HepG2 (cell line): ENCODE measurements around the gene SLC35F1. TPM values are rescaled to one million over a fixed set of nuclear protein-coding genes. Genes with fewer than 3 reads are reported as not detected.

Experiments used
- ATAC-seq: fragments of 200-7000 bp; cut with Tn5 transposase; 3 replicates; pipeline ENCODE4 v1.9.1; 2020; ENCODE audit warnings: mild to moderate bottlenecking, moderate library complexity
- BruUV-seq: library from RNA; stranded (reverse); fragments of 400-500 nt; replicated peaks from 2 replicates; lab custom pipeline; 2021; lab: Mats Ljungman, UMichigan
- CTCF ChIA-PET: fragments of 300-600 bp; formaldehyde crosslinking; extraction: SDS; loops from one replicate; lab custom pipeline; 2021; ENCODE audit warnings: low total read pairs, inconsistent platforms, low intra/inter-chr PET ratio; lab: Yijun Ruan, JAX
- POLR2A ChIA-PET: fragments of 350-600 bp; sonication (Branson Sonifier 250); formaldehyde crosslinking; loops from one replicate; lab custom pipeline; 2020; ENCODE audit warnings: antibody characterized with exemption, inconsistent platforms; lab: Yijun Ruan, JAX
- DNase-seq: peaks from one replicate; pipeline ENCODE4 v3.0.0-alpha.2; 2015; ENCODE audit warnings: low spot score
- FAIRE-seq: peaks from 3 replicates; lab custom pipeline; 2011; peaks lifted over from hg19 to GRCh38; lab: Jason Lieb, UNC
- H2AFZ ChIP-seq: one replicate; pipeline ENCODE4 v1.6.1; 2011; ENCODE audit warnings: low read length, inconsistent platforms
- H3K27ac ChIP-seq: fragments of 300-600 bp; 3 replicates; pipeline ENCODE4 v1.8.0; 2011; ENCODE audit warnings: mixed run types, mild to moderate bottlenecking, mixed read lengths, low read length, inconsistent platforms; ENCODE audit not compliant: insufficient read depth; ENCODE audit errors: extremely low read length
- H3K27me3 ChIP-seq, 2 experiments: fragments of 200-600 bp in 1 of 2; 2 replicates in 1 of 2; 3 replicates in 1 of 2; pipeline versions ENCODE4 v1.6.0 to v1.8.0; 2011; ENCODE audit warnings: low read length in 2 of 2, mild to moderate bottlenecking in 2 of 2, moderate library complexity in 2 of 2, inconsistent platforms in 1 of 2; ENCODE audit not compliant: insufficient read depth in 2 of 2, control insufficient read depth in 1 of 2
- H3K36me3 ChIP-seq, 2 experiments: fragments of 200-600 bp in 1 of 2; replicated peaks in 1 of 2; 2 replicates in 1 of 2; 3 replicates in 1 of 2; pipeline versions ENCODE4 v1.5.1 to v1.8.0; 2011; ENCODE audit warnings: low read length in 2 of 2, inconsistent platforms in 1 of 2; ENCODE audit not compliant: insufficient read depth in 2 of 2, control insufficient read depth in 1 of 2
- H3K4me1 ChIP-seq: 2 replicates; pipeline ENCODE4 v1.5.1; 2012; ENCODE audit warnings: low read length, inconsistent platforms; ENCODE audit not compliant: insufficient read depth
- H3K4me2 ChIP-seq: 2 replicates; pipeline ENCODE4 v1.6.0; 2011; ENCODE audit warnings: low read depth, low read length, inconsistent platforms
- H3K4me3 ChIP-seq, 3 experiments: fragments of 200-600 bp in 1 of 3; sonication (generic), shearing (Covaris generic) in 1 of 3; replicated peaks in 1 of 3; 2 replicates each; pipeline ENCODE4 v1.5.1; 2011 to 2016; ENCODE audit warnings: low read length in 3 of 3, inconsistent platforms in 2 of 3, low read depth in 2 of 3, mild to moderate bottlenecking in 2 of 3, control low read depth in 1 of 3, mixed read lengths in 1 of 3; ENCODE audit not compliant: insufficient read depth in 1 of 3
- H3K79me2 ChIP-seq: one replicate; pipeline ENCODE4 v1.6.1; 2011; ENCODE audit warnings: low read length, inconsistent platforms; ENCODE audit not compliant: insufficient read depth
- H3K9ac ChIP-seq: 2 replicates; pipeline ENCODE4 v1.6.0; 2011; ENCODE audit warnings: mild to moderate bottlenecking, low read depth, low read length, inconsistent platforms; ENCODE audit not compliant: insufficient read depth
- H3K9me3 ChIP-seq: 2 replicates; pipeline ENCODE4 v1.5.1; 2012; ENCODE audit warnings: mild to moderate bottlenecking, low read length
- H4K20me1 ChIP-seq: 2 replicates; pipeline ENCODE4 v1.6.0; 2011; ENCODE audit warnings: inconsistent platforms, mild to moderate bottlenecking, low read length, moderate library complexity; ENCODE audit not compliant: insufficient read depth
- AHR ChIP-seq: IDR thresholded peaks from 2 replicates; pipeline ENCODE4 v1.6.1; 2018; ENCODE audit warnings: missing genetic modification reagents, missing compliant biosample characterization
- ATF1 ChIP-seq: IDR thresholded peaks from 2 replicates; pipeline ENCODE4 v1.6.1; 2016; ENCODE audit warnings: mild to moderate bottlenecking, control low read depth
- GABPA ChIP-seq, 2 experiments: IDR thresholded peaks; 2 replicates each; pipeline ENCODE4 v1.6.1; 2011 to 2016; ENCODE audit warnings: low read depth in 2 of 2, low read length in 1 of 2, missing biosample characterization in 1 of 2, missing genetic modification characterization in 1 of 2
- HNRNPUL1 ChIP-seq: fragments of 200-400 bp; formaldehyde crosslinking; IDR thresholded peaks from 2 replicates; pipeline ENCODE4 v1.6.1; 2017; ENCODE audit warnings: low read depth, mild to moderate bottlenecking, low read length, moderate library complexity
- IKZF4 ChIP-seq: sonication (generic); formaldehyde crosslinking; IDR thresholded peaks from 2 replicates; pipeline ENCODE4 v1.5.1; 2020; ENCODE audit warnings: borderline replicate concordance, mild to moderate bottlenecking, low read depth, missing genetic modification reagents; ENCODE audit errors: not compliant biosample characterization
- KLF6 ChIP-seq: IDR thresholded peaks from 2 replicates; pipeline ENCODE4 v1.8.0; 2016; ENCODE audit warnings: missing biosample characterization, missing genetic modification reagents
- NFKB2 ChIP-seq: sonication (generic); formaldehyde crosslinking; IDR thresholded peaks from 2 replicates; pipeline ENCODE4 v1.4.0; 2020; ENCODE audit warnings: missing genetic modification reagents, borderline replicate concordance
- POLR2AphosphoS2 ChIP-seq: IDR thresholded peaks from 2 replicates; pipeline ENCODE4 v1.6.1; 2011; ENCODE audit warnings: low read depth, low read length, improper control_type of control experiment
- SIX1 ChIP-seq: sonication (generic); formaldehyde crosslinking; IDR thresholded peaks from 2 replicates; pipeline ENCODE4 v1.4.0; 2020; ENCODE audit warnings: missing genetic modification reagents, borderline replicate concordance
- SUZ12 ChIP-seq: fragments of 150-350 bp; IDR thresholded peaks from 2 replicates; pipeline ENCODE4 v1.6.1; 2014; ENCODE audit warnings: low read depth, low read length
- ZNF124 ChIP-seq: sonication (generic); formaldehyde crosslinking; IDR thresholded peaks from 2 replicates; pipeline ENCODE4 v1.4.0; 2020; ENCODE audit warnings: missing genetic modification reagents
- ZNF232 ChIP-seq: sonication (generic); formaldehyde crosslinking; IDR thresholded peaks from 2 replicates; pipeline ENCODE4 v1.4.0; 2020; ENCODE audit warnings: missing genetic modification reagents, borderline replicate concordance
- ZNF496 ChIP-seq: sonication (generic); formaldehyde crosslinking; IDR thresholded peaks from 2 replicates; pipeline ENCODE4 v1.8.1; 2023; ENCODE audit warnings: mild to moderate bottlenecking, moderate library complexity, missing genetic modification reagents; ENCODE audit not compliant: insufficient replicate concordance
- ZNF530 ChIP-seq: sonication (generic); formaldehyde crosslinking; IDR thresholded peaks from 2 replicates; pipeline ENCODE4 v1.5.0; 2020; ENCODE audit warnings: low read depth, mild to moderate bottlenecking, missing genetic modification reagents
- ZNF557 ChIP-seq: sonication (generic); formaldehyde crosslinking; IDR thresholded peaks from 2 replicates; pipeline ENCODE4 v1.4.0; 2020; ENCODE audit warnings: missing genetic modification reagents
- WGBS: methylation state at CpG from one replicate; pipeline ENCODE4 v1.1.6; 2017; ENCODE audit warnings: low lambda C conversion rate; 5-methylcytosine and 5-hydroxymethylcytosine counted together
- in situ Hi-C: cut with HindIII; loops from 2 replicates; pipeline ENCODE4 v1.10.0; 2017; ENCODE audit warnings: low pct_unique_long_range_greater_than_20kb; ENCODE audit not compliant: extremely low pct_ligation_motif_present
- intact Hi-C: fragments of 100-400 bp; cut with micrococcal nuclease; formaldehyde crosslinking; loops from one replicate; pipeline ENCODE4 v1.10.0; 2022; ENCODE audit not compliant: unreplicated experiment
- polyA plus RNA-seq, 8 experiments: library from polyadenylated mRNA; depleted of rRNA in 3 of 8; stranded (reverse) in 7 of 8; unstranded in 1 of 8; fragments of >200 nt; fragmentation: Illumina TruSeq in 4 of 8; extraction: Trizol in 4 of 8; gene quantifications; 2 replicates each; pipeline versions ENCODE4 v1.2.1 to v1.2.3, GENCODE V29; 2011 to 2016; ENCODE audit warnings: low read depth in 4 of 8, missing spikeins in 1 of 8, mixed read lengths in 1 of 8; ENCODE audit not compliant: insufficient read depth in 1 of 8
- total RNA-seq, 5 experiments: library from RNA; depleted of rRNA; stranded (reverse); fragments of >200 nt; fragmentation: Illumina TruSeq; extraction: Trizol; gene quantifications; 2 replicates each; pipeline ENCODE4 v1.2.3, GENCODE V29; 2016; ENCODE audit warnings: low read depth in 1 of 5
- TF ChIP-seq, protein P1 (sequence below): sonication (generic); formaldehyde crosslinking; IDR thresholded peaks from 2 replicates; pipeline ENCODE4 v1.5.0; 2020; ENCODE audit warnings: mild to moderate bottlenecking, missing genetic modification reagents, borderline replicate concordance
- TF ChIP-seq, protein P2 (sequence below): sonication (generic); formaldehyde crosslinking; IDR thresholded peaks from 2 replicates; pipeline ENCODE4 v1.5.0; 2020; ENCODE audit warnings: missing genetic modification reagents

Gene SLC35F1
- total and polyA plus RNA-seq, 2 of the 13 experiments (the other 11 are each of a cell fraction or from before 2014, with no cell fraction given): 0.01 TPM; not detected in 1

DNA sequence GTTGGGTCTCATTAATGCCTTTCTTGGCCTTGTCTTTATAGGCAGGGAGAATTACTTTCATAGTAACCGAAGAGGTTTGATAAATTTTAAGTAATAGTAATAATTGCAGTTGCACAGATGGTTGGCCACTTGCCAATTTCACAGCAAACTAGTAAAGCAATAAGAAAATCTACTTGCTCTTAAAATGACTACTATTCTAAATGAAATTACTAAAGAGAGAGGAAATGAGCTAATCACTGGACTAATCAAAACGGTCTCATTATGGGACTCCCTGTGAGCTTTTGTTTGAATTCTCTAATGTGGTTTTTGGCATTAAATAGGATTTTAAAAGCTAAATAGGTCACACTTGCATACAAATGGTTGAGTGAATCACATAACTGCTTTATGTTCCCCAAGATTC lies 413.6 kb downstream of the SLC35F1 start (continued):
- TF ChIP-seq, protein P1, sequence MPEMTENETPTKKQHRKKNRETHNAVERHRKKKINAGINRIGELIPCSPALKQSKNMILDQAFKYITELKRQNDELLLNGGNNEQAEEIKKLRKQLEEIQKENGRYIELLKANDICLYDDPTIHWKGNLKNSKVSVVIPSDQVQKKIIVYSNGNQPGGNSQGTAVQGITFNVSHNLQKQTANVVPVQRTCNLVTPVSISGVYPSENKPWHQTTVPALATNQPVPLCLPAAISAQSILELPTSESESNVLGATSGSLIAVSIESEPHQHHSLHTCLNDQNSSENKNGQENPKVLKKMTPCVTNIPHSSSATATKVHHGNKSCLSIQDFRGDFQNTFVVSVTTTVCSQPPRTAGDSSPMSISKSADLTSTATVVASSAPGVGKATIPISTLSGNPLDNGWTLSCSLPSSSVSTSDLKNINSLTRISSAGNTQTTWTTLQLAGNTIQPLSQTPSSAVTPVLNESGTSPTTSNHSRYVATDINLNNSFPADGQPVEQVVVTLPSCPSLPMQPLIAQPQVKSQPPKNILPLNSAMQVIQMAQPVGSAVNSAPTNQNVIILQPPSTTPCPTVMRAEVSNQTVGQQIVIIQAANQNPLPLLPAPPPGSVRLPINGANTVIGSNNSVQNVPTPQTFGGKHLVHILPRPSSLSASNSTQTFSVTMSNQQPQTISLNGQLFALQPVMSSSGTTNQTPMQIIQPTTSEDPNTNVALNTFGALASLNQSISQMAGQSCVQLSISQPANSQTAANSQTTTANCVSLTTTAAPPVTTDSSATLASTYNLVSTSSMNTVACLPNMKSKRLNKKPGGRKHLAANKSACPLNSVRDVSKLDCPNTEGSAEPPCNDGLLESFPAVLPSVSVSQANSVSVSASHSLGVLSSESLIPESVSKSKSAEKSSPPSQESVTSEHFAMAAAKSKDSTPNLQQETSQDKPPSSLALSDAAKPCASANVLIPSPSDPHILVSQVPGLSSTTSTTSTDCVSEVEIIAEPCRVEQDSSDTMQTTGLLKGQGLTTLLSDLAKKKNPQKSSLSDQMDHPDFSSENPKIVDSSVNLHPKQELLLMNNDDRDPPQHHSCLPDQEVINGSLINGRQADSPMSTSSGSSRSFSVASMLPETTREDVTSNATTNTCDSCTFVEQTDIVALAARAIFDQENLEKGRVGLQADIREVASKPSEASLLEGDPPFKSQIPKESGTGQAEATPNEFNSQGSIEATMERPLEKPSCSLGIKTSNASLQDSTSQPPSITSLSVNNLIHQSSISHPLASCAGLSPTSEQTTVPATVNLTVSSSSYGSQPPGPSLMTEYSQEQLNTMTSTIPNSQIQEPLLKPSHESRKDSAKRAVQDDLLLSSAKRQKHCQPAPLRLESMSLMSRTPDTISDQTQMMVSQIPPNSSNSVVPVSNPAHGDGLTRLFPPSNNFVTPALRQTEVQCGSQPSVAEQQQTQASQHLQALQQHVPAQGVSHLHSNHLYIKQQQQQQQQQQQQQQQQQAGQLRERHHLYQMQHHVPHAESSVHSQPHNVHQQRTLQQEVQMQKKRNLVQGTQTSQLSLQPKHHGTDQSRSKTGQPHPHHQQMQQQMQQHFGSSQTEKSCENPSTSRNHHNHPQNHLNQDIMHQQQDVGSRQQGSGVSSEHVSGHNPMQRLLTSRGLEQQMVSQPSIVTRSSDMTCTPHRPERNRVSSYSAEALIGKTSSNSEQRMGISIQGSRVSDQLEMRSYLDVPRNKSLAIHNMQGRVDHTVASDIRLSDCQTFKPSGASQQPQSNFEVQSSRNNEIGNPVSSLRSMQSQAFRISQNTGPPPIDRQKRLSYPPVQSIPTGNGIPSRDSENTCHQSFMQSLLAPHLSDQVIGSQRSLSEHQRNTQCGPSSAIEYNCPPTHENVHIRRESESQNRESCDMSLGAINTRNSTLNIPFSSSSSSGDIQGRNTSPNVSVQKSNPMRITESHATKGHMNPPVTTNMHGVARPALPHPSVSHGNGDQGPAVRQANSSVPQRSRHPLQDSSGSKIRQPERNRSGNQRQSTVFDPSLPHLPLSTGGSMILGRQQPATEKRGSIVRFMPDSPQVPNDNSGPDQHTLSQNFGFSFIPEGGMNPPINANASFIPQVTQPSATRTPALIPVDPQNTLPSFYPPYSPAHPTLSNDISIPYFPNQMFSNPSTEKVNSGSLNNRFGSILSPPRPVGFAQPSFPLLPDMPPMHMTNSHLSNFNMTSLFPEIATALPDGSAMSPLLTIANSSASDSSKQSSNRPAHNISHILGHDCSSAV: no peak
- no peak for TF ChIP-seq ZNF530 (CRISPR knock-in tag)
- no peak for TF ChIP-seq POLR2AphosphoS2

DNA sequence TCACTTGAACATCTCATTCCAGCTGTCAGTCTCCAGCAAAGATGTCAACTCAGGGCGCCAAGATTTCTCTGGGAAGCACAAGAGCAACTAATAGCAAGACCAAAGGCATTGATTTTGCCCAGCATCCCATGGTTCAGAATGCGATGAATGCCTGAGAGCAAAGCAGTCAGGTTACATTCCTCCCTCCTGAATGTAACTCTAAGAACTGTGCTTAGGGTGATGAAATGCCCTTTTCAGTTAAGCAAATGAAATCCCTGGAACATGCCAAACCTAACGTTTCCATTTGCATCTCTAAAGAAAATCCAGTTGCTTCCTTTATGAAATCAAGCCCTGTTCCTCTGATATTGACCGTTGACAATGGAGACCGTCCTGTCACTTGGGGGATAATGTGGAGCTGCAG lies 417.1 kb downstream of the SLC35F1 start:
- Histone ChIP-seq H3K4me1 (no peaks in the 10 kb centered on the region), H3K79me2 (no peaks in the 10 kb centered on the region), H4K20me1 (no peaks in the 10 kb centered on the region), H3K9ac (no peak overlapping the region), H3K9me3 (no peaks in the 10 kb centered on the region), H3K27me3 (no peaks in the 10 kb centered on the region), H3K4me2 (no peak overlapping the region), H3K4me3 (no peak overlapping the region), H2AFZ (no peak overlapping the region), H3K27ac (no peak overlapping the region), H3K36me3 (no peaks in the 10 kb centered on the region)
- ATAC-seq: no peak
- intact Hi-C loops (no loop called here), in situ Hi-C loops (no loop called here)
- CTCF ChIA-PET: no interaction called here
- no peak for DNase-seq
- POLR2A ChIA-PET: no interaction called here
- WGBS: 15% methylated on average over 5 of the region's 5 CpGs
- FAIRE-seq: no peak
- no TSS peak for BruUV-seq
- TF ChIP-seq ZNF124 (CRISPR knock-in tag) (no peak), ZNF232 (no peak), GABPA (IDR thresholded peaks at IDR 0.05; ENCODE audit: low read depth, low read length) (no peak), GABPA (CRISPR knock-in tag; IDR thresholded peaks at IDR 0.05; ENCODE audit: low read depth) (no peak), IKZF4 (CRISPR knock-in tag) (no peak), HNRNPUL1 (no peak), ATF1 (CRISPR knock-in tag) (no peak), AHR (no peak), NFKB2 (CRISPR knock-in tag) (no peak), ZNF496 (CRISPR knock-in tag) (no peak), ZNF557 (no peak), SIX1 (no peak), KLF6 (CRISPR knock-in tag) (no peak), SUZ12 (no peak)
- TF ChIP-seq, protein P2, sequence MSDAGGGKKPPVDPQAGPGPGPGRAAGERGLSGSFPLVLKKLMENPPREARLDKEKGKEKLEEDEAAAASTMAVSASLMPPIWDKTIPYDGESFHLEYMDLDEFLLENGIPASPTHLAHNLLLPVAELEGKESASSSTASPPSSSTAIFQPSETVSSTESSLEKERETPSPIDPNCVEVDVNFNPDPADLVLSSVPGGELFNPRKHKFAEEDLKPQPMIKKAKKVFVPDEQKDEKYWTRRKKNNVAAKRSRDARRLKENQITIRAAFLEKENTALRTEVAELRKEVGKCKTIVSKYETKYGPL: no peak
